CD4-positive, alpha-beta T cell treated with Interleukin-17A for 1 hour (primary cell): ENCODE data around the gene SOX10.

Source experiments
- DNase-seq: peaks from one replicate; pipeline ENCODE4 v3.0.0-alpha.2; 2020

SOX10 gene

GRCh38 chr22:38016182-38017151 is 32.1 kb upstream of the SOX10 start:
- DNase-seq: no peak

- no peak for DNase-seq
Measured at GRCh38 chr22:38014083-38014482, 29.7 kb upstream of the SOX10 start.

DNA sequence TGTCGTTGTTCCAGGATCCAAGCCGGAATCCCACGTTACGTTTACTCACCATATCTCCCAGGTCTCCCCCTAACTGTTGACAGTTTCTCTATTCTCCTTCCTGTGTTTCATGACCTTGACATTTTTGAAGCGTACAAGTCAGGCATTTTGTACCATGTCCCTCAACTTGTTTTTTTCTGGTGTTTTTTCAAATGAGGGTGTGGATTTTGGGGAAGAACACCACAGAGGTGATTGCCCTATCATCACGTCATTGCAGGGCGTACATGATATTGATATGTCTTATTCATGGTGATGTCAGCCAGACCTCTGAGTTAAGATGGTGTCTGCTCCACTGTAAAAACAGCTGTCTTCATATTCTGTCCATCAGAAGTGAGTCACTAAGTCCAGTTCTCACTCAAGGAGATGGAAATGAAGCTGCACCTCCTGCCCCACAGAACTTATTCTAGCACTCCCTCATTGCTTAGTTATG is 28.3 kb upstream of the SOX10 start:
- DNase-seq: no peak

- no peak for DNase-seq
Measured at GRCh38 chr22:38009000-38009806, 24.8 kb upstream of the SOX10 start.

DNA sequence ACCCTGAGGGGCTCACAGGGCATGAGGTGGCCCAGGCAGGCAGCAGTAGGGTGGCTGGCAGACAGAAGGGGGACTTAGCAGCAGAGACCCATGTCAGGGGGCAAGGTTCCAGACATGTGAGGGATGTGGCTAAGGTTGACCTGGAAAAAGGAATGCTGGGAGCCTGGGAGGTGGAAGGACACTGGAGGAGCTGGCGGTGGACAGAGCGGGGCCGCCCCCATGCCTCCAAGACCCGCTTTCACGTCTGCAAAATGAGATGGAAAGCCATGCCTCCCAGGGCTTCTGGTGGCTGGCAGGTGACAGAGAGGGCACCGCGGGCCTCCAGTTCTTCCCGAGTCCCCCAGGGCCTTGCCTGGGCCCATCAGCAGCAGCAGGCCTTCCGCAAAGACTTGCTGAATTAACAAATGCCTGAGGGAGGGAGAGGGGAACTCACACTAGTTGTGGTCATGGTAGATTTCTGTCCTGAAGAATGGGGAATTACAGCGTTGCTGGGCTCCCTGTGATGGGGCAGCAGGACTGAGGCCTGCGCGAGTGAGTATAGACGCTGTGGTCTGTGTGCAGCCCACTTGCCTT is 23.1 kb upstream of the SOX10 start:
- no peak for DNase-seq

- DNase-seq: no peak
Measured at GRCh38 chr22:38006906-38007305, 22.6 kb upstream of the SOX10 start.

DNA sequence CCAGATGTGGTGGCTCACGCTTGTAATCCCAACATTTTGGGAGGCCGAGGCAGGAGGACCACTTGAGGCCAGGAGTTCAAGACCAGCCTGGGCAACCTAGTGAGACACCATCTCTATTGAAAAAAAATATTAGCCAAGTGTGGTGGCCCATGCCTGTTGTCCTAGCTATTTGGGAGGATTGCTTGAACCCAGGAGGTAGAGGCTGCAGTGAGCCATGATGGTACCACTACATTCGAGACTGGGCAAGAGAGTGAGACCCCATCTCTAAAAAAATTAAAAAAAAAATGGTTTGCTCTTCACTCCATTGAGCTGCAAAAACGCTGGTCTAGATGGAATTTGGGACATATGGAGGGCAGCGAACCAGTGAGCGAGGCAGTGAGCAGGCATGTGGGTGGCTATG is 21.6 kb upstream of the SOX10 start:
- DNase-seq: no peak

DNA sequence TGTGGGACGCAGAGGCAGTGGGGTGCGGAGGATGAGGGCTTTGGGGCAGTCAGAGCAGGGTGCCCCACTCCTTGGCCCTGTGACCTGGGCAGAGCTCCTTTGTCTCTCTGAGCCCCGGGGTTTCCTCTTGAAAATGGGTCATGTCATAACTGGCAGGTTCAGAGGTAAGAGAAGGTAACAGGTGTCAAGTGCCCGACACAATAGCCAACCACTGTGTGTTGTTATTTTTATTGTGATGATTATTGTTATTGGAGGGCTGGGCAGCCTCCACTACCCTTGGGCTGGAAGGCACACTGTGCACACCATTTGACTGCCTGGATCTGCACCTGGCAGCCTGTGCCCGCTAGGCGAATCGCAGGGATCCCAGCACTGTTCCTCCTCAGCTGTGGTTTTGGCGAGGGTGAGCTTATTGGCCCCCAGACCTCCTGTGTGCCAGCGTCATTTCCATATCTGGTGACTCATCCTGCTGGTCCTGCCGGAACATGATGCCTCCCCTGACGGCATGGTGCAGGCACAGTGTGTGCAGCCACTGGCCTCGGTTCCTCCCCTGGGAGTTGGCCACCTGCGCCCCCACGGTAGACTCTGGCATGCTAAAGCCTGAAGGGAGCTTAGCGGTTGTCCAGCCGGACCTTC is 15.4 kb upstream of the SOX10 start:
- peak; percentile 13 for DNase-seq

DNA sequence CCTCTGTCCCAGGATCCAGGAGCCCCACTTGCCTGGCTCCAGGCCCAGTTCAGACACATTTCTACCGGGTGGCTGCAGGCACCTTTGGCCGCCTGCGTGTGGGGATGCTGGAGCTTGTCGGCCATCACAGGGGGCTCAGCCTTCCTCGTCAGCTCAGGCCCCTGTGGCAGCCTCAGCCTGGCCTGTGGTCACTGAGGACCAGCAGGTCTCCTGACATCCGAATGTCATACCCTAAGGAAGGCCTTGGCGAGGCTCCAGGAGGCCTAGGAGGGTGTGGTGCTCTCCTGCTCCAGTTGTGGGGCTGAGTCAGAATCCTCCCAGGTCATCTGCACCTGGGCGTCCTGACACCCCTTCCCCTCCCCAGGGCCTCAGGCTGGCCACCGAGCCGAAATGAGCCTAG is 14.9 kb upstream of the SOX10 start:
- DNase-seq: no peak

- DNase-seq: no peak
Measured at GRCh38 chr22:37998543-37998942, 14.2 kb upstream of the SOX10 start.

GRCh38 chr22:37996515-37997246 is 12.3 kb upstream of the SOX10 start:
- no peak for DNase-seq

DNA sequence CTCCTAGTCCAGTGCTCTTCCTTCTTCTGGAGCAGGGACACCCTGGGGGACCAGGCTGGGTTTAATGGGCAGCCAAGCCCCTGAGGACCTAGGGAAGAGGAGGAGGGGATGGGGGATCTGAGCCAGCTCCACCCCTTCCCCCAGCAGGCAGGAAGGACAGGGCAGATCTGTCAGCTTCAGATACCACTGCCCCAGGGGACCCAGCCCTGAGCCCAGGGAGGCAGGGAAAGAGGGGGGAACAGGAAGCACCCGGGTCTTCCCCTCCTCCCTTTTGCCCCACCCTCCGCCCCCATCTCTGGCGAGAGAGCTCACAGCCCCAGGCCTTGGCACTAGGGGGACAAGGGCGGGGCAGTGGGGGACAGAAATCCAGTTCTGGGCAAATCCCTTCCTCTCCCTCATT is 11.7 kb upstream of the SOX10 start:
- peak; percentile 14 for DNase-seq

- no peak for DNase-seq
Measured at GRCh38 chr22:37995460-37995859, 11.1 kb upstream of the SOX10 start.

DNA sequence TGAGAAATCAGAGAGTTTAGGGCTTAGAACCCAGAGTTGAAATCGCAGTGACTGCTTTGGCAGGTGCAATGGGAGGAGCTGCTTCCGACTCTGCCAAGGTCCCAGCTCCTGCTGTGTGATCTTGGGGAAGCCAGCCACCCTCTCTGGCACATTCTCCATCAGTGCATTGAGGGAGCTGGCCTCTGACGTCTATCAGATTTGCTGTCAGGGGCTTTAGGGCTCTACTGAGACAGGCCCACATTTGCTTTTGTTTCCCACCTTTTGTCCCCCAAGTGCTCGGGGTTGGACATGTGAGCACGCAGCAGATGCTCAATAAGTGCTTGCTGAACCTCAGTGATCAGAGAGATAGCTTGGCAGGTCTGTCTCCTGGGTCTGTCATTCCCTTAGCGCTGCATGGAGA is 10.6 kb upstream of the SOX10 start:
- DNase-seq: no peak

DNA sequence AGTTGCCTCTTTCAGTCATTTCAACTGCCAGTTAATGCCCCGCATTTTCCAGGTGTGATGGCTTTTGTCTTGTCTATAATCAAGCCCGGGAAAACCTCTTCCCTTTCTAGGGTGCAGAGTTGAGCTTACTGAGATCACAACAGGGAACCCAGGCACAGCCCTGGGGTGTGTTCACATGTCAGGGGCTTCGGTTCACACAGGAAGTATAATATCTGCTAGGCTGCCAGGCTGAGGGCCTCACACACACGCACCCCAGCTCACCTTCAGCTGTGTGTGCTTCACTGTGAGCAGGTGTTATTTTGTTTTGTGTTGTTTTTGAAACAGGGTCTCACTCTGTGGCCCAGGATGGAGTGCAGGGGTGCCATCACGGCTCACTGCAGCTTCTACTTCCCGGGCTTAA is 9.7 kb upstream of the SOX10 start:
- peak; percentile 45 for DNase-seq

DNA sequence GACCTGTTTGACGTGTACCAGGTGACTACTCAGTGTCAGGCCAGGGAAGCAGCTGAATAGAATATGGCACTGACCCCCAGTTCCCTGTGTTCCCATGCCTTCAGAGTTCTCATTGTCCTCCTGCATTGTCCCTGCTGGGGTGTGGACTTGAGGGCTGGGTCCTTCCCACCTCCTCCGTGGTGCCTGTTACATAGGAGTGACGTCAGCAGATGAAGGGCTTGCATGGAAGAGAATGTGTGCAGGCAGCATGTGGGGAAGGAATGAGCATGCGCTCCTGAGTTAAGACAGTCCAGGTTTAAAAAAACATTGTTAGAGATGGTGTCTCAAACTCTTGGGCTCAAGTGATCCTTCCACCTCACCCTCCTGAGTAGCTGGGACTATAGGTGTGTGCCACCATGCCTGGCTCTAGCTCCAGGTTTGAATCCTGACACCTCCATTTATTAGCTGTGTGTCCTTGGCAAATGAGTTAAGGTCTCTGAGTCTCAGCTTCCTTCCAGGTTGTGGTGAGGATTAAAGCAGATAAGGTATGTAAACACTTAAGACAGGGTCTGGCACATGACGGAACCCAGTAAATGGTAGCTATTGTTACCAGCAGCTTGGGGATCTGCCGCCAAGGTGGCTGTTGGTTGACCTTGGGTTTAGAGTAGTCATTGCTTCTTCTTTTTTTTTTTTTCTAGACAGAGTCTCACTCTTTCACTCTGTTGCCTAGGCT is 7.5 kb upstream of the SOX10 start:
- no peak for DNase-seq

DNA sequence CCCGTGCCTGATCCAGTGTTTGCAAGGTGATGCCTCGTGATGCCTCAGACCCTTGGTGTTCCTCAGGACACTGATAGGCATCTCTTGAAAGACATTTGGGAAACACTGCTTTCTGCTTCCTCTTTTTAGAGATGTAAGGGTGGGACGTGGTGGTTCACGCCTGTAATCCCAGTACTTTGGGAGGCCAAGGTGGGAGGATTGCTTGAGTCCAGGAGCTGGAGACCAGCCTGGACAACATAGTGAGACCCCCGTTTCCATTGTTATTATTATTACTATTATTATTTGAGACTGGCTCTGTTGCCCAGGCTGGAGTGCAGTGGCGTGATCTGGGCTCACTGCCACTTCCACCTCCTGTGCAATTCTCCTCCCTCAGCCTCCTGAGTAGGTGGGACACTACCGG is 6.5 kb upstream of the SOX10 start:
- no peak for DNase-seq

DNA sequence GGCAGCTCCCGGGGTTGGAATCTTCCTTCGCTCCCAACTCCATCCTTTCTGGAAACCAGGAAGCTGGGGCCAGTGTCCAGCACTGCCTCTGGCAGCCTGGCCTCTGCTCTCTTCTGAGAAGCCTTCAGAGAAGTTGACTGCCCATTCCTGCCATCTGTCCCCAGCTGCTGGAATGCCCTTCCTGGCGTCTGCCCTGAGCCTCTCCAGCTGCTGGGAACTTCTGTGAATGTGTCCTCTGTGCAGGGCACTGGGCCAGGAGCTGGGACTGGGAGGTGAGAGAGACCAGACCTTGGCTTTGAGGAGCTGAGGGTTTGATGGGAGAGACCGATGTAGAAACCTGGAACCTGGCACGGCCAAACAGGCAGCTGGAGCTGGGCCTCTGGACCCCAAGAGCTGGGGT is 5.9 kb upstream of the SOX10 start:
- DNase-seq: no peak

- no peak for DNase-seq
Measured at GRCh38 chr22:37989146-37990045, 5.0 kb upstream of the SOX10 start.

DNA sequence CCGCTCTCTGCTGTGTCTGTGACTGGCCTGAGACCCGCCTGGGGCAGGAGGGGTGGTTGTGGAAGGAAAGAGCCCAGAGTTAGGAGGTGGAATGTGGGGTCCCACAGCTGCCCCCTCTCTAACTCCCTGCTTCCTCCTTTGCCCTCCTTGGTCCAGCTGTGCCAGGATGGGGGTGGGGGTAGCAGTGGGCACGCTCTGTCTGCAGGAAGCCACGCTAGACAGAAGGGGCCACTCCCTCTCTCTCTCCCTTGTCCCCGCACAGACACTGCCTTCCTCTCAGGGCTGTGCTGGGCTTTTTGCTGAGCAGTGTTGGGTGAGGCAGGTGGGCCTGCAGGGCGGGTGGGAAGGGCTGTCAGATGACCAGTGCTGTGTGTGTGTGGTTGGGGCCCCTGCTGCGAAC is 2.0 kb upstream of the SOX10 start:
- no peak for DNase-seq
